ENCODE data around the gene SLC24A3.

Gene SLC24A3

DNA sequence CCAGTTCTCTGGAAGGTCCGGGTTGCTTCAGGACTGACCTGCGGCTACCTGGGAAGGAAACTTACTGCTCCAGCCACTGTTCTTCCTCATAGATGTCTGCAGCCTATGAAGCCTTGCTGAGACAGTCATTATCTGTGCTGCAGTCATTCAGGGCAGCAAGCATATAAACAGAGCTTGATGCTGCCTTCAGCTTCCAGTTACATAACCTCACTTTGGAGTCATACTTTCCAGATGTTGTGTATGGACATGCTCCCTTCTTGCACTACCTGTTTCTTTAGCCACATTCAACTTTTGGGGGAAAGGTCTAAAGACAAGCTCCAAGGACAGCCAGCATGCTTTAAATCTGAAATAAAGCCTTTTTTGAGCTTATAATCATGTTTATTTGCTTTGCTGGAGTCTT is 98.1 kb downstream of the SLC24A3 start:
- H3K4me3 ChIP-seq (ENCODE audit: low read depth in 1 of 2, low read length in 2 of 2): no peak overlapping the region
- H3K27ac ChIP-seq (ENCODE audit: low read length): no peak overlapping the region
- no peaks in the 10 kb centered on the region for H3K36me3 ChIP-seq (ENCODE audit: control insufficient read depth in 1 of 2, insufficient read depth in 2 of 2, low read length in 2 of 2)
- no peaks in the 10 kb centered on the region for H3K9me3 ChIP-seq (ENCODE audit: control insufficient read depth in 1 of 2, low read length in 2 of 2)
- no peaks in the 10 kb centered on the region for H3K27me3 ChIP-seq (ENCODE audit: low read depth, low read length)
- peaks cover 0 to 8% of the 10 kb centered on the region in 2 donors for H3K4me1 ChIP-seq (ENCODE audit: control insufficient read depth in 1 of 2, insufficient read depth in 2 of 2, low read length in 2 of 2)

DNA sequence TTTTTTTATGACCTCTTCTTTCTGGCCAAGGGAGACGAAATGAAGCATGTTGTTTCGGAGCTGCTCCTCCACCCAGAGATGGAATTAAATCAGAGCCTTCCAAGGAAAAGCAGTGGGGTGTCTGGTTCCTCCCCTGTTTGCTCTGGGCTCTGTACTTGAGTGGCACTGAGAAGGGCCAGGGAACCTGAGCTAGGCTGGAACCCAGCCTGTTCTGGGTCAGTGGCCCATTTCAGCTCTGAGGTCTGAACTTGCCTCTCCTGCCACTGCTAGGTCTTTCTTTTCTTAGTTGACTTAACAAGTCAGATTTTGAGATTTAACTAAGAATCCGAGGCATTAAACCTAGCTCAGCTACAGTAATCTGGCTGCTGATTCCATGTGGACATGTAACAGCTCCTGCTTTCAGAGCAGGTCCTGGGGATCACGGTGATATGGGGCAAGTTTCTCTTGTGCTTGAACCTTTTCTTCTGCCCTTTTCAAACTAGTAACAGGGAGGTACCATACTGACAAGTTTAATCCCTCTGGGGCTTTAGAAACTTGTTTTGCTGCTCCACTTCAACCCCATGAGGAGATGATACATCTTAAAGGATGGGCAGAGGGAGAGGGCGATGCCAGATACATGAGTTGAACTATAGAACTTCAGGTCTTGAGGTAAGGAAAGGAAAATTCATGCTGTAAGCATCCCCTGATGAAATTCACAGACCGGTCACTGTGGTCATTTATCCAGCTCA is 101.1 kb downstream of the SLC24A3 start:
- Histone ChIP-seq H3K36me3 (ENCODE audit: control insufficient read depth in 1 of 2, insufficient read depth in 2 of 2, low read length in 2 of 2) (no peaks in the 10 kb centered on the region), H3K27me3 (ENCODE audit: low read depth, low read length) (no peaks in the 10 kb centered on the region), H3K27ac (ENCODE audit: low read length) (no peak overlapping the region), H3K9me3 (ENCODE audit: control insufficient read depth in 1 of 2, low read length in 2 of 2) (no peaks in the 10 kb centered on the region), H3K4me3 (ENCODE audit: low read depth in 1 of 2, low read length in 2 of 2) (no peak overlapping the region), H3K4me1 (ENCODE audit: control insufficient read depth in 1 of 2, insufficient read depth in 2 of 2, low read length in 2 of 2) (peaks cover 6 to 18% of the 10 kb centered on the region in 2 donors)

DNA sequence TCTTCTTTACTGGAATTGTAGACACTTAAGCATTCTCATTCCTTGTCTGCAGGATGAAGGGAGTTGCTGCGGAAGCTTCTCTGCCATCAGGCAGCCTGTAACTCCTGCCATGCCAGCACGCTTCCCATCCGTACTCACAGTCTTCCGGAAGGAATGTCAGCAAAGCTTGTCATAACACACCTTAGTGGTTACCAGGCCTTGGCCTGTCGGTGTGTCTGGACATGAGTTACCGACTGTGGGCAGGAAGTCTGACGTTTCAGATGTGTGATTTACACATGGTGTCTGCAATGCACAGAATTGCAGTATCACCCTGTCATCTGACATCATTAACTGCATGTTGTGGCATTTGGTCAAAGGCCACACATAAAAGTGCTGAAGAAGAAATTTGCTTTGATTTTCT is 102.2 kb downstream of the SLC24A3 start:
- no peak overlapping the region for H3K27ac ChIP-seq (ENCODE audit: low read length)
- H3K4me1 ChIP-seq (ENCODE audit: control insufficient read depth in 1 of 2, insufficient read depth in 2 of 2, low read length in 2 of 2): peaks cover 6 to 18% of the 10 kb centered on the region in 2 donors
- no peak overlapping the region for H3K4me3 ChIP-seq (ENCODE audit: low read depth in 1 of 2, low read length in 2 of 2)
- H3K36me3 ChIP-seq (ENCODE audit: control insufficient read depth in 1 of 2, insufficient read depth in 2 of 2, low read length in 2 of 2): no peaks in the 10 kb centered on the region
- no peaks in the 10 kb centered on the region for H3K27me3 ChIP-seq (ENCODE audit: low read depth, low read length)
- H3K9me3 ChIP-seq (ENCODE audit: control insufficient read depth in 1 of 2, low read length in 2 of 2): no peaks in the 10 kb centered on the region

DNA sequence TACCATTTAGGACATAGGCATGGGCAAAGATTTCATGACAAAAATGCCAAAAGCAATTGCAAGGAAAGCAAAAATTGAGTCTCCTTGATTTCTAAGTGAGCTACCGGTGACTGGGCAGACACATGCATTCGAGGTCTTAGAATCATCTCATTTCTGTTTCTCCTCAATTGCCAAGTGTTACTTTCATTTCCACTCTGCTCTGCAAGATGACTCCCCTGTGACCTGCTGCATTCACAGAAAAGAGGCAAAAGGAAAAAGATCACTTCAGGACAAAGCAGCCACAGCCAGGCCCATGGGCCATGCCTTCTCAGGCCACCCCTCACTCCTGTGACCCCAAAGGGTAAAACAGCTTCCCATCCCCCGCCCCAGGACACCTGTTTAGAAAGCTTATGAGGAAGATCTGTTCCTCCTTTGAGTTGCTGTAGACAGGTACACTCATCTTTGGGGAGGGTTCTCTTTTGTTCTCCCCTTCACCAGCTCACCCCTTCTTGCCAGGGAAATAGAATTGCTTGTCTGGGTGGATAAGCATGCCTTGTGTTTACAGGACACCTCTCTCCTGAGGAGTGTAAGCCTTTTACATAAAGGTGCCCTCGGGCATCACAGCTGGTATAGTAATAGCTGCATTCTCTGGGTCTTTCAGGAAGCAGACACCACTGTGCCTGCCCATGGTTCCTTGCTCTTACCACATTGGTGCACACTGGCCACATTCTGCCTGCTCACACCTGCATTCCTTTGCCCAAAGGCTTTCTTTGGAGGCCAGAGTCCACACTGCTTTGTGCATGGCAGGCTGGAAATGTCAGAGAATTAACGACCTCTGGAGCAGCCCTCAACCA is 105.0 kb downstream of the SLC24A3 start:
- Histone ChIP-seq H3K9me3 (ENCODE audit: control insufficient read depth in 1 of 2, low read length in 2 of 2) (no peaks in the 10 kb centered on the region), H3K36me3 (ENCODE audit: control insufficient read depth in 1 of 2, insufficient read depth in 2 of 2, low read length in 2 of 2) (no peaks in the 10 kb centered on the region), H3K27me3 (ENCODE audit: low read depth, low read length) (no peaks in the 10 kb centered on the region), H3K4me3 (ENCODE audit: low read depth in 1 of 2, low read length in 2 of 2) (no peak overlapping the region), H3K27ac (ENCODE audit: low read length) (no peak overlapping the region), H3K4me1 (ENCODE audit: control insufficient read depth in 1 of 2, insufficient read depth in 2 of 2, low read length in 2 of 2) (peaks cover 6 to 9% of the 10 kb centered on the region in 2 donors)

DNA sequence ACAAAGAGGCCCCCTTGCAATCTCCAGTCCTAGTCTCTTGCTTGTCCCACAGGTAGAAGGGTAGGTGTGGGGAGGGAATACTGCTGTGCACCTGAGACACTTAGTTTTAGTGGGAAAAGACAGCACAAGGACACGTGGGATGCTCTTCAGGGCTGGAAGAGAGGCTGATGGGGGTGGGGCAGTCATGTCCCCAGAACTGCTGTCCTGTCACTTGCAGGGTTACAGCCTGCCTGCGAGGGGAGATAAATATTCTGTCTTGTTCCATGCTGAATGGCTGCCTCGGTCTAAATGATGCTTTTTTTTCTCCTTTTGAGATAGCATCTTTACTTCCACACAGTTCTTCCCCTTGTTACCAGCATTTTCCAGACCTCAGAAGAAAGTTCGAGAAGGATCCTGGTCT is 106.2 kb downstream of the SLC24A3 start:
- H3K4me3 ChIP-seq (ENCODE audit: low read depth in 1 of 2, low read length in 2 of 2): no peak overlapping the region
- no peaks in the 10 kb centered on the region for H3K27me3 ChIP-seq (ENCODE audit: low read depth, low read length)
- H3K36me3 ChIP-seq (ENCODE audit: control insufficient read depth in 1 of 2, insufficient read depth in 2 of 2, low read length in 2 of 2): no peaks in the 10 kb centered on the region
- peaks cover 6 to 9% of the 10 kb centered on the region in 2 donors for H3K4me1 ChIP-seq (ENCODE audit: control insufficient read depth in 1 of 2, insufficient read depth in 2 of 2, low read length in 2 of 2)
- H3K27ac ChIP-seq (ENCODE audit: low read length): no peak overlapping the region
- H3K9me3 ChIP-seq (ENCODE audit: control insufficient read depth in 1 of 2, low read length in 2 of 2): no peaks in the 10 kb centered on the region

DNA sequence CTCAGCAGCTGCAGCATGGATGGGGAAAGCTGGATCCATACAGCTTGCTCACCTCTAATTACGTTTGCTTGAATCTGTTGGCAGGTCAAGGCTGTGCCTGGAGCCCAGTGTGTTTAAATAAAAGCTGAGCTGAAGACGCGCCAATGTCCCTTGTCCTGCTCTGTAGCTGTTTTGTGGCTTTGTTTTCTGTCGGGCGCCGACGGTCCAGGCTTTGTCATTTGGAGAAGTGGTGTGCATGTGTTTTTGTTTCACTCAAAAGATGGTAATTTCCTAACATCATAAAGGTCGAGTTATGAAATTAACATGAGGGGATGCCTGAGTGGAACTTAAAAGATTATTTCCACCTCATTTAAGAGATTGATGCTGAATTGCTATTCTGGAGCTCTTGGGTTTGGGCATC is 107.6 kb downstream of the SLC24A3 start:
- Histone ChIP-seq H3K9me3 (ENCODE audit: control insufficient read depth in 1 of 2, low read length in 2 of 2) (no peaks in the 10 kb centered on the region), H3K27me3 (ENCODE audit: low read depth, low read length) (no peaks in the 10 kb centered on the region), H3K36me3 (ENCODE audit: control insufficient read depth in 1 of 2, insufficient read depth in 2 of 2, low read length in 2 of 2) (no peaks in the 10 kb centered on the region), H3K4me1 (ENCODE audit: control insufficient read depth in 1 of 2, insufficient read depth in 2 of 2, low read length in 2 of 2) (peaks cover 6 to 9% of the 10 kb centered on the region in 2 donors), H3K4me3 (ENCODE audit: low read depth in 1 of 2, low read length in 2 of 2) (no peak overlapping the region), H3K27ac (ENCODE audit: low read length) (no peak overlapping the region)

DNA sequence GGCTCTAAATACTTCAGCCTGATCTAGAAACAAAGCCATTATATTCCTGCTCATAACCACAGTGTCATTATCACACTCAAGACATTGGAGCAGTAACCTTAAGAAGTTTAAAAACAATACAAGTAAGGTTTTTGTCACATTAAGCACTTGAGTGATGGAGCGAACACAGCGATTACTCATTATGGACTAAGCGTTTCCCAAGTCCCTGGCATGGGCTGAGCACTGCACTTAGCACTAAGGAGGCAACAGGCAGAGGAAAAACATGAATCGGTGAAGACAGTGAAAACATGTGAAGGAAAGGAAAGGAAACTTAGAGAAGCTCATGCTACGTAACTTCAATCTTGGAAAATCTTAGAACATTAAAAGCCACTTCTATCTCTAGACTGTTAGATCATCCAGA is 108.7 kb downstream of the SLC24A3 start:
- H3K4me1 ChIP-seq (ENCODE audit: control insufficient read depth in 1 of 2, insufficient read depth in 2 of 2, low read length in 2 of 2): peaks cover 6 to 9% of the 10 kb centered on the region in 2 donors
- no peaks in the 10 kb centered on the region for H3K36me3 ChIP-seq (ENCODE audit: control insufficient read depth in 1 of 2, insufficient read depth in 2 of 2, low read length in 2 of 2)
- H3K27me3 ChIP-seq (ENCODE audit: low read depth, low read length): no peaks in the 10 kb centered on the region
- no peak overlapping the region for H3K4me3 ChIP-seq (ENCODE audit: low read depth in 1 of 2, low read length in 2 of 2)
- H3K9me3 ChIP-seq (ENCODE audit: control insufficient read depth in 1 of 2, low read length in 2 of 2): no peaks in the 10 kb centered on the region
- no peak overlapping the region for H3K27ac ChIP-seq (ENCODE audit: low read length)

DNA sequence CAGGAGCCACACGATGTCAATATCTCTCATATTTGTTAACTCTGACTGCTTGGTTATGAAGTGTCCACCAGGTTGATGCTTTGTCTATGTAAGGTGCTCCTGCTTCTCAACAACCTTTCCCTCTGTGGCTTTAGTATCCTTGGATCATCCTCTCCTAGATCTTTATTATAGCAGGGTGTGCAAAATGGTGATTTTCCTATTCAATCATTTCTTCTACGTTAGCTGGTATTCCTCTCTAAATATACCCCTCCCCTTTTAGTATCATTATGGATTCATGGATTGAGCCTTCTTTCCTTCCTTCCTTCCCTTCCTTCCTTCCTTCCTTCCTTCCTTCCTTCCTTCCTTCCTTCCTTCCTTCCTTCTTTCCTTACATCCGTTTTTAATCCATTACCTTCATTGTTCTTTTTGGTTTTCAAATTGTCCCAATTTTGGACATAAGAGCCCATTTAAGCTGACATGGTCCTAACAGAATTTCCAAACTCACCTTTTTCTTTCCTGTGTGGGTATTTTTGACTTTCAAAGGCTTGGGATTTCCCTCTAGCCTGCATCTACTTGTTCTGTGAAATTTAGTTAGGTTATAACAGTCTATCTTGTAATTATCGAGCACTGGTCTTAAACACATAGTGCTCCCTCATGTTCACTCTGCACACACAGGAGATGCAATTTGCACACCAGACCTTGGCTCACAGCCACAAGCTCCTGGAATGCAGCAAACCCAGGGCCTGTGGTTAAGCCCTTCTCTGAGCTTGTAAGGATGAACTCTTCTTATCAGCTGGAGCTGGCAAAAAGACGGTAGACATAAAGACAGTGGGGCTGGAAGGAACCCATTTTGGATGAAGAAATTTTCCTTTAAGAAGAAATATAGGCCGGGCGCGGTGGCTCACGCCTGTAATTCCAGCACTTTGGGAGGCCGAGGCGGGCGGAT is 109.9 kb downstream of the SLC24A3 start:
- Histone ChIP-seq H3K27me3 (ENCODE audit: low read depth, low read length) (no peaks in the 10 kb centered on the region), H3K4me1 (ENCODE audit: control insufficient read depth in 1 of 2, insufficient read depth in 2 of 2, low read length in 2 of 2) (peaks cover 5% of the 10 kb centered on the region in 2 donors), H3K27ac (ENCODE audit: low read length) (no peak overlapping the region), H3K36me3 (ENCODE audit: control insufficient read depth in 1 of 2, insufficient read depth in 2 of 2, low read length in 2 of 2) (no peaks in the 10 kb centered on the region), H3K4me3 (ENCODE audit: low read depth in 1 of 2, low read length in 2 of 2) (no peak overlapping the region), H3K9me3 (ENCODE audit: control insufficient read depth in 1 of 2, low read length in 2 of 2) (no peaks in the 10 kb centered on the region)

DNA sequence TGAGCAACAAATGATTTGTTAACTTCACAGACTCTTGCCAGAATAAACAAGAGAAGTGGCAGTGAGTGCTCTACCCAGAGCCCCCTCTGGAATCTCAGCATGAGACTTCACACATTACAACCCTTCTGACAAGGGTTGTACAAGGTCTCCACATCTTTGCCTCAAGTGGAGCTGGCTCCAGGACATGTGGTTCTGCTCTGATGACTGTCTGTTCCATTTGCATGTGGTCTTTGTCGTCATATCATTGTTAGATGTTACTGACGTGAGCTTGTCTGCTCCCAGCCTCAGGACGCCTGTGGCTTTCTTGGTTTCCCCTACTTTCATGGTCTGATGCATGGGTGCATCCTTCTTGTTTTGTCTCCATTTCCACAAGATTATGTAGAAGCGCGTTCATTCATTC is 115.0 kb downstream of the SLC24A3 start:
- Histone ChIP-seq H3K36me3 (ENCODE audit: control insufficient read depth in 1 of 2, insufficient read depth in 2 of 2, low read length in 2 of 2) (no peaks in the 10 kb centered on the region), H3K9me3 (ENCODE audit: control insufficient read depth in 1 of 2, low read length in 2 of 2) (no peaks in the 10 kb centered on the region), H3K4me3 (ENCODE audit: low read depth in 1 of 2, low read length in 2 of 2) (no peak overlapping the region), H3K4me1 (ENCODE audit: control insufficient read depth in 1 of 2, insufficient read depth in 2 of 2, low read length in 2 of 2) (no peaks in the 10 kb centered on the region), H3K27ac (ENCODE audit: low read length) (no peak overlapping the region), H3K27me3 (ENCODE audit: low read depth, low read length) (no peaks in the 10 kb centered on the region)

DNA sequence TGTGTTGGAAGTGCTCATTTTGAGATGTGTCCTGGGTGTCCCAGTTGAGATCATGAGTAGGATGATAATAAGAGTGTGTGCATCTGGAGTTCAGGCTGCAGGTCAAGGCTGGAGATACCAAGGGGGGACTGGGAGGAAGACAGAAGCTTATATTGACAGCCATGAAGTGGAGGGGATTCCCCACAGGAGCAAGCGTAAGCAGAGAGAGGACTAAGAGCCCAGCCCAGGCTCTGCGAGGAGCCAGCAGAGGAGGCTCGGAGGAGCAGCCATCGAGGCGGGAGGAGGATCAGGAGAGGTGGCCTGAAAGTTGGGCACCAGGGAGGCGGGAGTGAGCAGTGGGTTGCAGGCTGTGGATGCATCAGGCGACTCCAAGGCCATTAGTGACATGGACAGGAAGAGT is 116.2 kb downstream of the SLC24A3 start:
- H3K27ac ChIP-seq (ENCODE audit: low read length): no peak overlapping the region

DNA sequence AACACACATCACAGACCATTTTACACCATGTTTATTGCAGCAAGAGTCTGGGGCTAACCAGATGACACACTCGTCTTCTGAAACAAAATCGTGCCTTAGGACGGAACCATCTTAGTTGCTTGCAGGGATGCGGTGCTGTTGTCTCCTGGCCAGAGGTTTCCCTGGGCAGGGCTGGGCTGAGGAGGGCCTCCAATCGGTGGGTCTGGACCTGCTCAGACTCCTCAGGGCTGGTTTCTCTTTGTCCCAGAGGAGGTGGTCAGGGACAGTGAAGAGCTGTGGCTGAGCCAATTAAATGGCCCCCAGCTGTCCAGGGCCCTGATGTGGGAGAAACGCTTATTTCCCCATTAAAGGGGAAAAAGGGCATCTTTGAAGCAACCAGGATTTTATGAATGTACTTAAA is 117.6 kb downstream of the SLC24A3 start:
- H3K9me3 ChIP-seq (ENCODE audit: control insufficient read depth in 1 of 2, low read length in 2 of 2): no peaks in the 10 kb centered on the region
- H3K36me3 ChIP-seq (ENCODE audit: control insufficient read depth in 1 of 2, insufficient read depth in 2 of 2, low read length in 2 of 2): no peaks in the 10 kb centered on the region
- H3K27ac ChIP-seq (ENCODE audit: low read length): no peak overlapping the region
- H3K27me3 ChIP-seq (ENCODE audit: low read depth, low read length): no peaks in the 10 kb centered on the region
- no peak overlapping the region for H3K4me3 ChIP-seq (ENCODE audit: low read depth in 1 of 2, low read length in 2 of 2)
- no peaks in the 10 kb centered on the region for H3K4me1 ChIP-seq (ENCODE audit: control insufficient read depth in 1 of 2, insufficient read depth in 2 of 2, low read length in 2 of 2)

More for the DNA sequence above, 116.2 kb downstream of the SLC24A3 start:
- Histone ChIP-seq H3K4me1 (ENCODE audit: control insufficient read depth in 1 of 2, insufficient read depth in 2 of 2, low read length in 2 of 2) (no peaks in the 10 kb centered on the region), H3K9me3 (ENCODE audit: control insufficient read depth in 1 of 2, low read length in 2 of 2) (no peaks in the 10 kb centered on the region), H3K36me3 (ENCODE audit: control insufficient read depth in 1 of 2, insufficient read depth in 2 of 2, low read length in 2 of 2) (no peaks in the 10 kb centered on the region), H3K4me3 (ENCODE audit: low read depth in 1 of 2, low read length in 2 of 2) (no peak overlapping the region), H3K27me3 (ENCODE audit: low read depth, low read length) (no peaks in the 10 kb centered on the region)

Measured in muscle layer of duodenum (tissue), 2 donors.